GM12878 (cell line): Measurements from ENCODE around the gene SAMD4A.

Source experiments
- BRCA1 ChIP-seq: IDR thresholded peaks from 2 replicates; pipeline ENCODE4 v1.6.1; 2011; ENCODE audit warnings: low read depth, low read length, improper control_type of control experiment
- CTCF ChIP-seq, 3 experiments: IDR thresholded peaks in 2 of 3; conservative IDR thresholded peaks in 1 of 3; 2 replicates each; pipeline ENCODE4 v1.5.1; 2011; ENCODE audit warnings: low read depth in 3 of 3, low read length in 3 of 3, mild to moderate bottlenecking in 3 of 3, control low read depth in 2 of 3, moderate library complexity in 2 of 3, inconsistent platforms in 1 of 3, mixed read lengths in 1 of 3; ENCODE audit not compliant: control insufficient read depth in 2 of 3, insufficient read depth in 1 of 3; ENCODE audit errors: extremely low read depth in 1 of 3
- EP300 ChIP-seq, 2 experiments: fragments of 150-350 bp in 1 of 2; IDR thresholded peaks; 2 replicates each; pipeline ENCODE4 v1.6.1; 2011 to 2012; ENCODE audit warnings: low read depth in 2 of 2, low read length in 2 of 2, borderline replicate concordance in 1 of 2, improper control_type of control experiment in 1 of 2, inconsistent platforms in 1 of 2; ENCODE audit not compliant: control insufficient read depth in 1 of 2
- GABPA ChIP-seq: IDR thresholded peaks from 2 replicates; pipeline ENCODE4 v1.6.1; 2014; ENCODE audit warnings: antibody characterized with exemption, low read depth, mild to moderate bottlenecking, inconsistent platforms
- HDGF ChIP-seq: fragments of 450-650 bp; IDR thresholded peaks from 2 replicates; pipeline ENCODE4 v1.6.1; 2016; ENCODE audit warnings: antibody characterized with exemption
- JUNB ChIP-seq: IDR thresholded peaks from 2 replicates; pipeline ENCODE4 v1.6.1; 2016; ENCODE audit warnings: antibody characterized with exemption, mild to moderate bottlenecking
- MYC ChIP-seq: IDR thresholded peaks from 2 replicates; pipeline ENCODE4 v1.6.1; 2011; ENCODE audit warnings: mild to moderate bottlenecking, low read length, moderate library complexity, inconsistent platforms; ENCODE audit not compliant: insufficient read depth, insufficient replicate concordance, insufficient read length, severe bottlenecking
- POLR2A ChIP-seq: IDR thresholded peaks from 2 replicates; pipeline ENCODE4 v1.6.1; 2011; ENCODE audit warnings: low read depth, mild to moderate bottlenecking, low read length
- RELA ChIP-seq: fragments of 450-650 bp; IDR thresholded peaks from 2 replicates; pipeline ENCODE4 v1.8.0; 2014; ENCODE audit warnings: borderline replicate concordance; ENCODE audit not compliant: partially characterized antibody
- TARDBP ChIP-seq: IDR thresholded peaks from 2 replicates; pipeline ENCODE4 v1.6.1; 2016; ENCODE audit warnings: borderline replicate concordance
- TCF7 ChIP-seq: IDR thresholded peaks from 2 replicates; pipeline ENCODE4 v1.6.1; 2014; ENCODE audit warnings: antibody characterized with exemption, borderline replicate concordance
- USF2 ChIP-seq: IDR thresholded peaks from 2 replicates; pipeline ENCODE4 v1.6.1; 2011; ENCODE audit warnings: low read depth, low read length, improper control_type of control experiment, borderline replicate concordance
- ZZZ3 ChIP-seq: IDR thresholded peaks from 2 replicates; pipeline ENCODE4 v1.6.1; 2011; ENCODE audit warnings: low read depth; ENCODE audit not compliant: control insufficient read depth, insufficient read length

- TF ChIP-seq BRCA1, result no peak
- no peak for TF ChIP-seq MYC
- no peak for TF ChIP-seq HDGF
- no peak for TF ChIP-seq CTCF (IDR thresholded peaks at IDR 0.05 in 2 of 3, conservative IDR thresholded peaks at IDR 0.05 in 1 of 3; ENCODE audit: control insufficient read depth in 2 of 3, extremely low read depth in 1 of 3, insufficient read depth in 1 of 3, low read depth in 3 of 3, low read length in 3 of 3)
- TF ChIP-seq USF2, result no peak
- TF ChIP-seq POLR2A, result no peak
- TF ChIP-seq RELA, result no peak
- TF ChIP-seq ZZZ3, result no peak
- no peak for TF ChIP-seq GABPA
- TF ChIP-seq TARDBP, result no peak
- TF ChIP-seq JUNB, result no peak
- no peak for TF ChIP-seq TCF7
- no peak for TF ChIP-seq EP300 (IDR thresholded peaks at IDR 0.05; ENCODE audit: borderline replicate concordance in 1 of 2, control insufficient read depth in 1 of 2, low read depth in 2 of 2, low read length in 2 of 2)
These were observed 36.4 kb downstream of the SAMD4A start for GRCh38 chr14:54603362-54603761.
